Suppressor macrophage (primary cell): ENCODE results near the gene RNFT2.
"Not testable (repeated sequence)": the region's sequence is repeated elsewhere in the genome, so short reads cannot be mapped to it uniquely, and the experiment has no call there.

Experiments
- DNase-seq, 4 experiments: peaks; one replicate each; pipeline ENCODE4 v3.0.0-alpha.2; 2020 to 2022

Gene RNFT2

DNA sequence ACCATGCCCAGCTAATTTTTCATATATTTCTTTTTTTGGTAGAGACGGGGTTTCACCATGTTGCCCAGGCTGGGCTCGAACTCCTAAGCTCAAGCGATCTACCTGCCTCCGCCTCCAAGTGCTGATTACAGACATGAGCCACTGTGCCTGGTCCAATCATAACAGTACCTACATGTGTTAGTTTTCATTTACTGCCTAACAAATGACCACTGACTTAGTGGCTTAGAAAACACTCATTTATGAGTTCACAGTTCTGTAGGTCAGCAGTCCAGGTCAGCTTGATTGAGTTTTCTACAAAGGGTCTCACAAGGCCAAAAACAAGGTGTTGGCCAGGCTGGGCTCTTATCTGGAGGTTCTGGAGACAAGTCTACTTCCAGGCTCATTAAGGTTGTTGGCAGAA lies 60.6 kb downstream of the RNFT2 start:
- DNase-seq = no peak

DNA sequence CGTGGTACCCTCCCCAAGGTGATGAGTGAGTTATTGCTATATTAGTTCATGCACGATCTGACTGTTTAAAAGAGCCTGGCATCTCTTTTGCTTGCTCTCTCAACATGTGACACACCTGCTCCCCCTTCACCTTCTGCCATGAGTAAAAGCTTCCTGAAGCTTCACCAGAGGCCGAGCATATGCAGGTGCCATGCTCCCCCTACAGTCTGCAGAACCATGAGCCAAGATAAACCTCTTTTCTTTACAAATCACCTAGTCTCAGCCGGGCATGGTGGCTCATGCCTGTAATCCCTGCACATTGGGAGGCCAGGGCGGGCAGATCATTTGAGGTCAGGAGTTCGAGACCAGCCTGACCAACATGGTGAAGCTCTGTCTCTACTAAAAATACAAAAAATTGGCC lies 61.8 kb downstream of the RNFT2 start:
- no peak for DNase-seq

DNA sequence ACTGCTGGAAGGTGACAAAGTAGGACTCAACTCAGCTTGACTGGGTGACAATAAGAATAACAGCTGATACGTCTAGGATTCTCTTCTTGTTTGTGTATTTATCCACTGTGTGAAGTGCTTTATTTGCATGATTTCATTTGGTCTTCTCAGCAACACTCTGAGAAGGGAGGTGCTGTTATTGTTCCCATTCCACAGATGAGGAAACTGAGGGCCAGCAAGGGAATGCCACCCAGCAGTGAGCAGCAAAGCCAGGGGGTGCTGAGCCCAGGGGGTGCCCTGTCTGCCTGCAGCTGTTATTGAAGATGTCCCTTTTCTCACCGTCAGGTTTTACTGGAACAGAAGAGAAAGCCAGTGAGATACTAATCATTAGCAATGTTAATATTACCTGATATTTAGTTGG lies 62.8 kb downstream of the RNFT2 start:
- DNase-seq = no peak

DNA sequence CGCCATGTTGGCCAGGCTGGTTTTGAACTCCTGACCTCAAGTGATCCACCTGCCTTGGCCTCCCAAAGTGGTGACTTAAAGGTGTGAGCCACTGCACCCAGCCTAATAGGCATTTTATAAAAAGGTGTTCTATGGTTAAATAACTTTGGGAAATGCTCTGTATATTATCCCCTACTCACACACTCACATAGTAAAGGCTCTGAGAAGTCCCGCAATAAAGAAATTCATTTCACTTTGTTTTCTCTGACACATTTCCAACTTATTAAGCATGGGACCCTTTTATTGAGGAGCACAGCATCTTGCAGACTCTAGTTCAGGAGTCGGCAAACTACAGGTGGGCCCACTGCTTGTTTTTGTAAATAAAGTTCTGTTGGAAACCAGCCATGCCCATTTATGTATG lies 63.9 kb downstream of the RNFT2 start:
- no peak for DNase-seq

DNA sequence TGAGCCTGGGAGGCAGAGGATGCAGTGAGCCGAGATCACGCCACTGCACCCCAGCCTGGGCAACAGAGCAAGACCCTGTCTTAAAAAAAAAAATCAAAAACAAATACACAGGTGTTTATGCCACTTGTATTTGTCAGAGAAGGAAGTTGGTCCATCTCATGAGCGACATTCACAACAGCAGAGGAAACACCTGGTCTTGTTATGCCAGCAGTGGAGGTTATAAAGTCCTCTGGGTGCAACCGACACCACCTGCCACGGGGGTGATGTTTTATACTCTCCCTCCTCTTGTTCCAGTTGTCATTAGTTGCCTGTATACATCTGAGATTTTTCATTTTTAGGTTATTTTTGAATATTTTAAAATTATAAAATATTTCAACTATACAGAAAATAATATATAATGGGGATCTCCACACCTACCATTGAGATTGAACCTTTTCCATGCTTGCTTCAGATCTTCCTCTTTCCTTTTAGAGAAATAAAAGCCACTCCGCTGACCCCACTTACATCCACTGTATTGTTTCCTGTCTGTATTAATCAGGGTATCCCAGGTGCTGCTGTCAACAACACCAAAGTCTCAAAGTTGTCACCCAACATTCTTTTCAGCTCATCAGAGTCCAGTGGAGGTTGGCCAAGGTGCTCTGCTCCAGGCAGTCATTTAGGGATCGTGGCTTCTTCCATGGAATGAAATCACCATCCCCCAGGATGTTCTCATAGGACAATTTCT lies 65.1 kb downstream of the RNFT2 start:
- no peak for DNase-seq

DNA sequence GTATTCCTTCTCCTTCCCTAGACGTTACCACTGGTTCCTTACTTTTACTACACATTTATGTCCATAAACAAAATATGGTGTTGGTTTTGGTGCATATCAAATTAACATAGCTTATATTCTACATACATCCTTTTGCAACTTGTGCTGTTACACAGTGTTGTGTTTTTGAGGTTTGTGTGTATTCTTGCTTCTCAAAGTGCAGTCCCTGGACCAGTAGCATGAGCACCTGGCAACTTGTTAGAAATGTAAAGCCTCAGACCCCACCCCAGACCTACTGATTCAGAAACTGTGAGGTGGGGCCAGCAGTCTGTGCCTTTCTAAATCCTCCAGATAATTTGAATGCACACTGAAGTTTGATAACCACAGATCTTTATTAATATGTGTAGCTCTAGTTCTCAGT lies 65.9 kb downstream of the RNFT2 start:
- no peak for DNase-seq

DNA sequence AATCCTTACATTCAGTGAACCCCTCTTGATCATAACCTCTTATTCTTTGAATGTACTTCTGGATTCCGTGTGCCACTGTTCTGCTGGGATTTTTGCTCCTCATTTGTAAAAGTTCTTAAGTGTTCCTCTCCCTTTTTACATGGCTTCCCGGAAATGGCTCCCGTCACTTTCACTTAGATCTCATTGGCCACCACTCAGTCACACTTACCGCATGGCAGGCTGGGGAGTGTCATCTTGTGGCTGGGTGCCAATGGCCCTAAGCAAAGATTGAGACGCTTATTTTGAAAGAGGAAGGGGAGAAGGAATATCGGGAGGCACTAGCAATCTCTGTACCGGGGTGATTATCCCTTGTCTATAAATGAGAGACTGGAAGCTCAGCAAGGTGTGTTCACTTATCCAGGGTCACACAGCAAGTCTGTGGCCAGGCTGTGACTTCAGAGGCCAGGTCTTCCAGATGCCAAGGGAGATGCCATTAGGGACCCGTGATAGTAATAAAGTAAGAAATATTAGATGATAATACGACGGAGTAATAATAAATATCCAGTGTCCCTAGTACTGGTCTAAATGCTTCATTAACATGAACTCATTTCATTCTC lies 68.8 kb downstream of the RNFT2 start:
- DNase-seq = no peak

DNA sequence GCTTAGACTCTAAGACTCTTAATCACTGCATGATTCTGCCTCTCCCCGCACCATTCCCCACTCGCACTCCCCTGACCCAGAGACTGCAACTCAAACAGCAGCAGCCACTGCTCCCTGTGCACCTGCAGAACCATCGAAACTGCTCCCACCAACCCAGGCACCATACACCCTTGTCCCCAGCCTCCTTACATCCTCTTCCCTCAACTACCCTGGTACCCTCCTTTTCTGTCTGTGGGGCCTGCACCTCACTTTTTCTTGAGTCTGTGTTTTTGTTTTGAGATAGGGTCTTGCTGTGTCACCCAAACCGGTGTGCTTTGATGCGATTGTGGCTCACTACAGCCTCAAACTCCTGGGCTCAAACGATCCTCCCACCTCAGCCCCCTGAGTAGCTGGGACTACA lies 69.4 kb downstream of the RNFT2 start:
- DNase-seq = no peak

DNA sequence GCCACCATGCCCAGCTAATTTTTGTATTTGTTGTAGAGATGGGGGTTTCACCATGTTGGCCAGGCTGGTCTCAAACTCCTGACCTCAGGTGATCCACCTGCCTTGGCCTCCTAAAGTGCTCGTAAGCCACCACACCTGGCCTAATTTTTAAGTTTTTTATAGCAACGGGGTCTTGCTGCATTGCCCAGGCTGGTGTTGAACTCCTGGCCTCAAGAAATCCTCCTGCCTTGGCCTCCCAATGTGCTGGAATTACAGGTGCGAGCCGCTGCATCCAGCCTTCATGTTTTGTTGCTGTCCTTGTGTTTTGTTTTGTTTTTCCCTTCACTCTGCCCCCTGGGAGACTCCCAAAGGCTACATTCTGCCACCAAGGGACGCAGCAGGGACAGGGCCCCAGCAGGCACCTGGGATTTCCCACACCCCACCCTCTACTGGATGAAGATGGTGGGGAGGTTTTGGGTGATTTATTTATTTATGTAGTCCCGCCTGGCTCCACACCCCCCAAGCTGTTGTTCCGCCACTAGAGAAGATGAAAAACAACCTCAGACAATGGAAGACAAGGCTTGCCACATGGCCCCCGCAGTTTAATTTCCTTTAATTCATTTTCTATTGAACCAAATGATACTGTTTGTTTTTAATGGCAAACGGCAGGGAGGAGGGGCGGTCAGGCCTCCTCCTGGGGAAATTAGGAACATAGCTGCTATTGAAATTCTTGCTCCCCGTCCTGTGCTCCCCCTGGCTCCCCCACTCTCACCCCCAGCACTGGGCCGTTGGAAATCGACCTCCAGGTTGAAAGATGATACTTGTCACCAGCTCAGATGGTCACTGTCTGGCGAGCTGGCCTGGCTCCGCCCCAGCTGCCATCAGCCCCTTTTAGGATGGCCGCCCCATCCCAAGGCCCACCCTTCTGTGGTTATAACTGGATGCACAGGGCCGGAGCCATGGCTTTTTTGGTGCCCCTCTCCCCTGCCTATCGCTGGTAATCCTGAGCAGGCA lies 70.3 kb downstream of the RNFT2 start:
- no peak for DNase-seq

DNA sequence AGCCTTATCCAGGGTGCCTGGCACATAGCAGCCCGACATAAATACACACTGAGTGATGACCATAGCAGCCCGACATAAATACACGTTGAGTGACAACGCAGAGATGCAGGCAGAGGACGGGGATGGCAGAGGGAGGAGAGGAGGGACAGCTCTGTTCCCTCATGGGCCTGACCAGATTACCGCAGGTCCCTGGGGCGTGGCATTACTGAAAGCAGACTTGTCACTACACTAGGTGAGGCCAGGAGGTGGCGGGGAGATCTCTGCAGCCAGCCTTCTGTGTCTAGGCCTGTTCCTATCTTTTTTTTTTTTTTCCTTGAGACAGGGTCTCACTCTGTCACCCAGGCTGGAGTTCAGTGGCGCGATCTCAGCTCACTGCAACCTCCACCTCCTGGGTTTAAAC lies 74.1 kb downstream of the RNFT2 start:
- DNase-seq = no peak

DNA sequence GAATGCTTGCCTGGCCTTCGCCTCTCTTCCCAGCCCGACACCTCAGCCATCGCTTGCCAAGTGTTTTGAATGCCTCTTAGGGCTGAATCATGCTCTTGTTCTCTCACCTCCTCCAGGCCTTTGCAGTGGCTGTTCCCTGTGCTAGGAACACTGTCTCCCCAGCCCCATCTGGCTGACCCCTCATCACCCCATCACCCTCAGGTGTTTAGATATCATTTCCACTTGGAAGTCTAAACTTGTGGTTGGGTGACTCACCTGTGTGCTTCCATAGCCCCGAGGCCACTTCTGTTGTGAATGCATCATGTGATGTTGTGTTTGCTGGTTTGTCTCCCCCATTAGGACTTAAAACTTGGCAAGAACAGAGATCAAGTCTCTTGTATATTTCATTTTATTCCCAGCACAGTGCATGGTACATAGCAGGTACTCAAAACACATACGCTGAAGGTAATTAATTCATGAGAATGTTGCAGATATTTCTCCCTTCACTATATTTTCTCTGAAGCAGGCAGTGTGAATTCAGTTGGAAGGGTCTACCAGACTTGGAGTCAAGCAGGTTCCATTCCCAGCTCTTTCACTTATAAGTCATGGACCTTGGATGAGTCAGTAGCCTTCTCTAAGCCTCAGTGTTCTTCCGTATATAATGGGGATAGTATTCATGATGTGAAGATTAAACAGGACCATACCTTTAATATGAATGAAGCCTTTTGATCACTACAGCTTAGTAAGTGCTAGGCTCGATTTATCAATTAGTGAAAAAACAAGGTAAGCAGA lies 75.3 kb downstream of the RNFT2 start:
- DNase-seq = no peak

DNA sequence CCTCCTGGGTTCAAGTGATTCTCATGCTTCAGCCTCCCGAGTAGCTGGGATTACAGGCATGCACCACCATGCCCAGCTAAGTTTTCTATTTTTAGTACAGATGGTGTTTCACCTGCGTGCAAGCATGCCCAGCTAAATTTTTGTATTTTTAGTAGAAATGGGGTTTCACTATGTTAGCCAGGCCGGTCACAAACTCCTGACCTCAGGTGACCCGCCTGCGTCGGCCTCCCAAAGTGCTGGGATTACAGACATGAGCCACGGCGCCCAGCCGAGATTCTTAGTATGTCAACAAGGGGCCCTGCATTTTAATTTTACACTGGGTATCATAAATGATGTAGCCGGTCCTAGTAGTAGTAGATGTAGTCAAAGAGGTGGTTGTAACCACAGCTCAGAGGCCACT lies 76.7 kb downstream of the RNFT2 start:
- not testable (repeated sequence) for DNase-seq

DNA sequence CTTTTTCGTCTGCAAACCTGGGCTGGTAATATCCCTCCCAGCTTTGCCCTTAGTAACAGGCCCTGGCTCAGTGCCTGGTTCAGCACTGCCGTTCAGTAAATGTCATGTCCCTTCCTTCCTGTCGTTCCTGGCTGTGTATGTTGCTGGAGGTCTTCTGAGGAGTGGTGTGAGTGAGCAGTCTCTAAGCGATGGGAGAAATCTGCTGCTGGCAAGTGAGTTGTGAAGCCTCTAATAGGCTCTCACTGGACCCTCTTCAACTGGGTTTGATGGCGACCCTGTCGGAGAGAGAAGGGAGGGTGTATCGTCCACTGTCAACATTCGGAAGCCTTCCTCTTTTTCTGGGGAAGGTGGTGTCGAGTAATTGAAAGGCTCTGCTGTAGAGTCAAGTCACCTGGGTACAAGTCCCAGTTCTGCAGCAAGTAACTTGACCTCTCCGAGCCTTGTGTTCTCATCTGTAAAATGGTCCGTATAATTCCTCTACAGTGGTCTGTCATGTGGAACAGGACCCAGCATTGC lies 80.3 kb downstream of the RNFT2 start:
- peak; percentile 1 to 28 (median 11) for DNase-seq

DNA sequence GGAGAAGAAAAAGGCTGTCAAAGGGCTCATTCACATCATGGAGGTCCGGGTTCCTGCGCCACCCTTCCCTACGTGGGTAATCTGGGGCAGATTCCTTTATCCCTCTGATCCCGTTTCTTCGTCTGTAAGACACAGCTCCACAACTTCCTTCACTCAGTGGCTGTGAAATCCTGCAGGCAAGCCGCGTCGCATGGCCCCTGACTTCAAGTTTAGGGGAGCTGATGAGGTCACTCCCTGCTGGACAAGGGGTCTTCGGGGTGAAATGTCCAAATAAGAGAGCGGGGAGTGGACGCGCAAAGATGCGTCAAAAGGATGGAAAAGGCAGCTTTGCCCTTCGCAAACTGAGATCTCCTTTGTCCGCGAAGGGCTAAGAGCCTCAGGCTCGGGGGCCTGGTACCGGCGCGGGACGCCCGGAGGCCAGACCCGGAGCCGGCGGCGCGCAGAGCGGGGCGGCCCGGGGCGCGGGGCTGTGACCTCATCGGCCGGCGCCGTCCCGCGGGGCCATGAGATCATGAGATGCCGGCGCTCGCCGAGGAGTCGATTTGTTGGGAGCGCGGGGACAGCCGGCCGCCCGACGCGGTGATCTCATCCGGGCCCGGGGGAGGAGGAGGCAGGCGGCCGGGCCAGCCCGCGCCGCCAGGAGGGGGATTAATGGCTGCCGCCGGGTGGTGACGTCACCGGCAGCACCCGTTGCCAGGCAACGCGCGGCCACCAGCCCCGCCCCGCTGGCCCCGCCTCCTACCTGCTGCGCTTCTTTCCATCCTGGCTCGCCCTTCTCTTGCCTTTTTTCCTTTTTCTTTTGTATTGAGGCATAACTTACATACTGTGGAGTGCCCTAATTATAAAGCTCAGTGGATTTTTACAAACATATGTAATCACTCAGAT lies 81.1 kb downstream of the RNFT2 start:
- DNase-seq = peak; percentile 91 to 96 (median 94)

DNA sequence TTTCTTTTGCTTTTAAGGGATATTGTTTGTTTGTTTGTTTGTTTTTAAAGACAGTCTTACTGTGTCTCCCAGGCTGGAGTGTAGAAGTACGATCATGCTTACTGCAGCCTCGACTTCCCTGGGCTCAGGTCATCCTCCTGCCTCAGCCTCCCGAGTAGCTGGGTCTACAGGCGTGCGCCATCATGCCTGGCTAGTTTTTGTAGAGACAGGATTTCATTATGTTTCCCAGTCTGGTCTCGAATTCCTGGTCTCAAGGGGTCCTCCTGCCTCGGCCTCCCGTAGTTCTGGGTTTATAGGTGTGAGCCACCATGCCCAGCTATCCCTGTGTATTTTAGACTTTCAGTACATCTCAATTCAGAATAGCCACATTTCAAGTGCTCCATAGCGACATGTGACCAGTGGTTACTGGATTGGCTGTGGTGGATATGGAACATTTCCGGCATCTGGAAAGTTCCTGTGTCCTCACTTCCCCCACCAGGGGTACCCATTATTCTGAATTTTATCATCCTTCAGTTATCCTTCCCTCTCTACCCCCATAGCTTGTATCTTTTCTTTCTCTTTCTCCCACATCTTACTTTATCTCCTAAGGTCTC lies 82.0 kb downstream of the RNFT2 start:
- no peak for DNase-seq

DNA sequence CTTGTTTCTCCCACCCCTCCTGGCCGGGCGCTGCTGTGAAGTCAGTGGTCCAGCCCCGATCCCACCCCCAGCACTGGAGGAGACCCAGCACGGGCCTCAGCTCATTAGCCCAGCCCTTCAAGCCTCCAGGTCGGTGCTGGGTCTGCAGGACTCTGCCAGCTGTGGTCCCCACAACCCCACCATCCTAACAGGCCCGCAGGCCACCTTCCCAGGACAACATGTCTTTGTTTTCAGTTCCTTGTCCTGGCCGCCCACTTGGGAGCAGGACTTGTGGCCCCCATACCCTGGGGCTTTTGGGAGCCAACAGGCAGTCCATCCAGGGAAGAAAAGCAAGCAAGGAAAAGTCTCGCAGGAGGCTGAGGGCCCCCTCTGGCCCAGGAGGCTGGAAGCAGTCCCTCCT lies 83.2 kb downstream of the RNFT2 start:
- DNase-seq = no peak

DNA sequence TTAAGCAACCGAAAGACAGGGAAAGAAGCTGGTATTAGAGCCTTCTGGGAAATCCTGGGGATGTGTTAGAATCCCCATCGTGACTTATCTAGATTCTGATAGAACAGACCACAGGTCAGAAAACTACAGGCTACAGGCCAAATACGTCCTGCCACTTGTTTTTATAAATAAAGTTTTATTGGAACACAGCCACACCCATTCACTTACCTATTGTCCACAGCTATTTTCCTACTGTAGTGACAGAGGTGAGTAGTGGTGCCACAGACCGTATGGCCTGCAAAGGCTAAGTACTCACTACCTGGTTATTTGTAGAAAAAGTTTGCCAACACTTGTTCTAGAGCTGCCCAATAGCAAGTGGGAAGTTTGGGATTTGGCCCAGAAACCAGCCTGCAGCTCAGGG lies 89.3 kb downstream of the RNFT2 start:
- no peak for DNase-seq

DNA sequence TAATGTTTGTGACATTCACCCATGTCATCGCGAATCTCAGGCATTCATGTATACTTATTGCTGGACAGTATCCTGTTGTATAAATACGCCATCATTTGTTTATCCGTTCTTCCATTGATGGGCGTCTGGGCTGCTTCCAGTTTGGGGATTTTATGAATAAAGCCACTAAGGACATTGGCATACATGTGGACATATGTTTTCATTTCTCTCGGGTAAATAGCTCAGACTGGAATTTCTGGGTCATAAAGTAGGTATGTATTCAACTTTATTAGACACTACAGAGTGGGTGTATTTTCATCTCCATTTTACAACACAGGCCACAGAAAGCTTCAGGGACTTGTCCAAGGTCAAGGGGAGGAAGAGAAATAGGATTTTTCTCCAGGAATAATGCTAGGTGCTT lies 94.2 kb downstream of the RNFT2 start:
- no peak for DNase-seq

DNA sequence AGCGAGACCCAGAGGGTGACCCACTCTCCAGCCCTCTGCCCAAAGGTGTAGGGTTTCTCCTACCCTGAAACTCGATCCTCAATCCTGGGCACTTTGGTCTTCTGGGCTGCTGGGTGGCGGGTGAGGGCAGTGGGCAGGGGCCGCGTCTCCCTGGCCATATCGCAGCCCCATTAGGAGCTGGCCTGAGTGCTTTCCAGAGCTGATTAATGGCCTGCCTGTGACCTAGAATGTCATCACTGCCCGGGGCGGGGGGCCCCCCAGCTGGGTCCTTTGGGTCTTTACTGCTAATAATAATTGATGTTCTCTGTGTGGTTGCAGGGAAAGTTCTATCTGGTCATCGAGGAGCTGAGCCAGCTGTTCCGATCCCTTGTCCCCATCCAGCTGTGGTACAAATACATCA lies 95.4 kb downstream of the RNFT2 start:
- no peak for DNase-seq

DNA sequence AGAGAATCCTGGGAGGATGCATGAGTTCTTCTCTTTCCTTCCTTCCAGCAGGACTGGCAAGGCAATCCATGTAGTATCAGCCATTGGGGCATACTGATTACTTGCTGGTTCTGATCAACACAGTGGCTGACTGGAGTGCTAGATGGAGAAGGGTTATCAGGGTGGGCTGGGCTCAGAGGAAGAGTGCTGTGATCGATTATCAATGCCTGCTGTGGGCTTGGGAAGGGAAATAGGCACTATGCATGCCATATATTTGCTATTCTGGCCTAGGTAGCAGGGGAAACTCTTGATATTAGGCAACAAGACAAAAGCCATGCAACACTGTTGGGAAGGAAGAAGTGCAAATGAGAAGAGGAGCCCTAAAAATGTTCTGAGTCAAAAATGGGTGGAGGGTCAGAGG lies 97.4 kb downstream of the RNFT2 start:
- no peak for DNase-seq

DNA sequence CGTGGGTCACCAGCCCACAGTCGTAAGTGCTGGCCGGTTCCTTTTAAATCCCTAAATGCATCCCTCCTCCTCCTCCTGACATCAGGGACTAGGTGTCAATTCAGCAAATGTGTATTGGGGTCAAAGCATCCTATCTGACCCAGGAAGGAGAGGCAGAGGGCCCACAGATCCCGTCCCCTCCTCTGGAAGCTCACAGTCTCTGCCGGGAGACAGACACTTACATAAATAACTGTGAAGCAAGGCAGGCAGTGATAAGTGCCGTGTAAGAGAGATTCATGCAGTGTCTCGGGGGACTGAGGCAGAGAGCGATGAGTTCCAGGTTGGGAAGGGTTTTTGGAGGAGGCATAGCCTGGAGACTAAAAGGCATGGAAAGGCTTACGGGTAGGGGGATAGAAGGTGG lies 99.0 kb downstream of the RNFT2 start:
- DNase-seq = no peak
